PC-3 (cell line): ENCODE data around the gene FOLR2.
"Not testable (repeated sequence)": the region's sequence is repeated elsewhere in the genome, so short reads cannot be mapped to it uniquely, and the experiment has no call there.

Experiments used
- EZH2phosphoT487 ChIP-seq: fragments of 300-600 bp; sonication (generic); IDR thresholded peaks from 2 replicates; pipeline ENCODE4 v1.6.1; 2018; ENCODE audit warnings: mild to moderate bottlenecking, antibody characterized with exemption, low read length, borderline replicate concordance
- TF ChIP-seq, protein P1 (sequence below): fragments of 300-600 bp; sonication (generic); conservative IDR thresholded peaks from 2 replicates; pipeline ENCODE4 v1.5.1; 2017; ENCODE audit warnings: antibody characterized with exemption, low read depth, mild to moderate bottlenecking, low read length

DNA sequence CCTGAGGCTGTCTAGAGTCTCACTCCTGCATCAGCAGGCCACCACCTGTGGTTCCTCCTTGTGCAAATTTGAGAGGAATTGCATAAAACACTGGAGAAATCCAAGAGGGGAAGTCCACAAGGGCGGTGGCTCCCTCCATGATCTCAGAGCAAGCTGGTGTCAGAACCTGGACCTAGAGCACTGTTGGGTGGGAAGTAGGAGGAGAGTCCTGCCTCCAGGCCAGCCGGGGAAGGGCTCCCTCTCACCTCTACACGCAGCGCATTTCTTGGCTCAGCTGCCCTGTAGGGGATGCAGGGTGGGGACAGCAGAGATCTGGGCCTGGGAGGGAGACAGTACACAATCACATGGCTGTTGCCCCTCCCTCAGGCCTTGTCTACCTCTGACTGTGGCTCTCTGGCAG lies 44.6 kb upstream of the FOLR2 start:
- TF ChIP-seq, protein P1, sequence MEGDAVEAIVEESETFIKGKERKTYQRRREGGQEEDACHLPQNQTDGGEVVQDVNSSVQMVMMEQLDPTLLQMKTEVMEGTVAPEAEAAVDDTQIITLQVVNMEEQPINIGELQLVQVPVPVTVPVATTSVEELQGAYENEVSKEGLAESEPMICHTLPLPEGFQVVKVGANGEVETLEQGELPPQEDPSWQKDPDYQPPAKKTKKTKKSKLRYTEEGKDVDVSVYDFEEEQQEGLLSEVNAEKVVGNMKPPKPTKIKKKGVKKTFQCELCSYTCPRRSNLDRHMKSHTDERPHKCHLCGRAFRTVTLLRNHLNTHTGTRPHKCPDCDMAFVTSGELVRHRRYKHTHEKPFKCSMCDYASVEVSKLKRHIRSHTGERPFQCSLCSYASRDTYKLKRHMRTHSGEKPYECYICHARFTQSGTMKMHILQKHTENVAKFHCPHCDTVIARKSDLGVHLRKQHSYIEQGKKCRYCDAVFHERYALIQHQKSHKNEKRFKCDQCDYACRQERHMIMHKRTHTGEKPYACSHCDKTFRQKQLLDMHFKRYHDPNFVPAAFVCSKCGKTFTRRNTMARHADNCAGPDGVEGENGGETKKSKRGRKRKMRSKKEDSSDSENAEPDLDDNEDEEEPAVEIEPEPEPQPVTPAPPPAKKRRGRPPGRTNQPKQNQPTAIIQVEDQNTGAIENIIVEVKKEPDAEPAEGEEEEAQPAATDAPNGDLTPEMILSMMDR: not testable (repeated sequence)
- TF ChIP-seq EZH2phosphoT487: not testable (repeated sequence)
